Subcutaneous adipose tissue (tissue), 4 donors: ENCODE data around the gene BPIFA1. TPM values are rescaled to one million over a fixed set of nuclear protein-coding genes. Genes with fewer than 3 reads are reported as not detected.

ENCODE experiments used
- CTCF ChIP-seq: fragments of 450-650 bp; IDR thresholded peaks from one replicate; pipeline ENCODE4 v1.5.1; 2016; ENCODE audit warnings: low read depth, mild to moderate bottlenecking, control low read depth, antibody characterized with exemption, moderate library complexity
- total RNA-seq, 4 donors: library from RNA; depleted of rRNA; stranded (reverse); fragments of >200 nt; gene quantifications; one replicate each; pipeline ENCODE4 v1.1.0, GENCODE V29; 2016

The BPIFA1 gene
- total RNA-seq, 4 donors from 2014 or later, result not detected

GRCh38 chr20:33291416-33291815 is 55.6 kb downstream of the BPIFA1 start:
- no peak for TF ChIP-seq CTCF

DNA sequence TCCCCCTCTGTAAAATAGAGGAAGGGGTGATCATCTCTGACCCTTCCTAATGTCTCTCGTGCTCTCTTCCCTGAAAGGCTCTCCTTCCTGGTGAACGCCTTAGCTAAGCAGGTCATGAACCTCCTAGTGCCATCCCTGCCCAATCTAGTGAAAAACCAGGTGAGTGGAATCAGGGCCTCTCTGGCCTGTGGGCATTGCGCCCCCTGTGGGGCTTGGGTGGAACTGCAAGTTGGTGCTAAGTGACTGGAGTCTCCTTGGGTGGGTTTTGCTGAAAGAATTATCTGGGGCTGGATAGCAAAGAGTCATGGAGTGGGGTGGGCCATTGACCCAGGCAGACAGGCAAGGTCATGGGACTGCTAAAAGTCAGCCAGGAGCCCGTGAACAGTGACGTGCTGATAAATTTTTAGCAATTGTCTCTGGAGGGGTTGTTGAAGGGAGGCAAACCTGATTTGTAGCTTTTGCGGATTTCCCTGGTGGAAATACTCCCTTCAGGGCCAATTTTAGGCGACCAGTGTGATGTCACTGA is 56.1 kb downstream of the BPIFA1 start:
- no peak for TF ChIP-seq CTCF

Other genes with a start within 250 kb of the BPIFA1 start
- gene SUN5, start 231.6 kb upstream of the BPIFA1 start, total RNA-seq, result not detected
- not detected for gene BPIFB2, start 228.3 kb upstream of the BPIFA1 start, total RNA-seq
- gene BPIFB6, start 204.3 kb upstream of the BPIFA1 start, total RNA-seq, result not detected
- gene BPIFB3, start 182.1 kb upstream of the BPIFA1 start, total RNA-seq, result not detected
- not detected for gene BPIFB4, start 156.4 kb upstream of the BPIFA1 start, total RNA-seq
- not detected for gene BPIFA2, start 67.8 kb upstream of the BPIFA1 start, total RNA-seq
- not detected for gene BPIFA3, start 18.6 kb upstream of the BPIFA1 start, total RNA-seq
- not detected for gene BPIFB1, start 47.2 kb downstream of the BPIFA1 start, total RNA-seq
- gene CDK5RAP1, start 165.5 kb downstream of the BPIFA1 start, total RNA-seq, result 10 to 100 TPM; 14.5 to 26.0 (median 16.3) TPM
- 100 to 1,000 TPM in 1 of 4 donors, 10 to 100 TPM in 3; 28.6 to 144 (median 56.5) TPM for gene SNTA1, start 207.8 kb downstream of the BPIFA1 start, total RNA-seq